ENCODE measurements around the gene SALL4. TPM values are rescaled to one million over a fixed set of nuclear protein-coding genes. Genes with fewer than 3 reads are reported as not detected.
A peak's percentile ranks its signal among the peaks of the same experiment; 100 is the strongest.

SALL4 gene
- total and polyA plus RNA-seq, 7 donors: not detected

GRCh38 chr20:51775241-51775640, 27.1 kb downstream of the SALL4 start:
- H3K4me3 ChIP-seq: no peak overlapping the region
- no peaks in the 10 kb centered on the region for H3K36me3 ChIP-seq (ENCODE audit: insufficient read depth in 1 of 2, low read depth in 1 of 2)
- peaks cover 6% of the 10 kb centered on the region for H3K9me3 ChIP-seq
- no peak overlapping the region for H3K27ac ChIP-seq
- intact Hi-C loops (cut with DNase I): no loop called here
- 84 to 88% (median 86%) methylated on average over 1 of the region's 1 CpG for WGBS, 3 donors
- no peaks in the 10 kb centered on the region for H3K27me3 ChIP-seq (ENCODE audit: insufficient read depth in 3 of 3, low read length in 2 of 3)
- no peak for TF ChIP-seq CTCF (IDR thresholded peaks at IDR 0.05)
- DNase-seq: no peak
- no peaks in the 10 kb centered on the region for H3K4me1 ChIP-seq
- ATAC-seq: no peak

- intact Hi-C loops (cut with DNase I): no loop called here
- no peak for TF ChIP-seq CTCF (IDR thresholded peaks at IDR 0.05)
- H3K4me3 ChIP-seq: no peak overlapping the region
- no peaks in the 10 kb centered on the region for H3K4me1 ChIP-seq
- ATAC-seq (no peak), DNase-seq (no peak)
- 95 to 98% (median 97%) methylated on average over 4 of the region's 4 CpGs for WGBS, 3 donors
- H3K27ac ChIP-seq: no peak overlapping the region
- H3K36me3 ChIP-seq (ENCODE audit: insufficient read depth in 1 of 2, low read depth in 1 of 2): no peaks in the 10 kb centered on the region
- H3K9me3 ChIP-seq: no peaks in the 10 kb centered on the region
- H3K27me3 ChIP-seq (ENCODE audit: insufficient read depth in 3 of 3, low read length in 2 of 3): no peaks in the 10 kb centered on the region
Observed at GRCh38 chr20:51772236-51772635, 30.1 kb downstream of the SALL4 start.

- Histone ChIP-seq H3K36me3 (ENCODE audit: insufficient read depth in 1 of 2, low read depth in 1 of 2) (no peaks in the 10 kb centered on the region), H3K4me3 (no peak overlapping the region), H3K9me3 (no peaks in the 10 kb centered on the region), H3K4me1 (no peaks in the 10 kb centered on the region), H3K27ac (no peak overlapping the region), H3K27me3 (ENCODE audit: insufficient read depth in 3 of 3, low read length in 2 of 3) (no peaks in the 10 kb centered on the region)
- intact Hi-C loops (cut with DNase I): no loop called here
- WGBS, 3 donors: 84 to 89% (median 84%) methylated on average over 9 of the region's 9 CpGs
- no peak for TF ChIP-seq CTCF (IDR thresholded peaks at IDR 0.05)
- DNase-seq (no peak), ATAC-seq (no peak)
Observed at GRCh38 chr20:51769976-51770615, 32.2 kb downstream of the SALL4 start.

GRCh38 chr20:51768759-51769517, 33.4 kb downstream of the SALL4 start:
- DNase-seq: no peak
- no peaks in the 10 kb centered on the region for H3K9me3 ChIP-seq
- WGBS, 3 donors: 25 to 44% (median 27%) methylated on average over 8 to 16 of the region's 16 CpGs
- TF ChIP-seq CTCF (IDR thresholded peaks at IDR 0.05): no peak
- intact Hi-C loops (cut with DNase I): no loop called here
- no peaks in the 10 kb centered on the region for H3K27me3 ChIP-seq (ENCODE audit: insufficient read depth in 3 of 3, low read length in 2 of 3)
- no peaks in the 10 kb centered on the region for H3K4me1 ChIP-seq
- H3K36me3 ChIP-seq (ENCODE audit: insufficient read depth in 1 of 2, low read depth in 1 of 2): no peaks in the 10 kb centered on the region
- no peak overlapping the region for H3K27ac ChIP-seq
- H3K4me3 ChIP-seq: peak overlapping the region; percentile 32
- no peak for ATAC-seq

Data from psoas muscle (tissue), 8 donors.